NB4 (cell line): ENCODE measurements around the gene PPT2.

Experiments
- DNase-seq: peaks from one replicate; pipeline ENCODE4 v3.0.0; 2010; ENCODE audit warnings: low read depth
- H3K4me3 ChIP-seq: one replicate; pipeline ENCODE4 v1.5.1; 2011; ENCODE audit warnings: mild to moderate bottlenecking, low read depth, low read length, moderate library complexity
- MAX ChIP-seq: IDR thresholded peaks from 2 replicates; pipeline ENCODE4 v1.6.1; 2011; ENCODE audit warnings: low read depth, low read length
- MYC ChIP-seq: IDR thresholded peaks from 2 replicates; pipeline ENCODE4 v1.6.1; 2011; ENCODE audit warnings: low read depth, low read length
- POLR2A ChIP-seq: IDR thresholded peaks from 2 replicates; pipeline ENCODE4 v1.6.1; 2011; ENCODE audit warnings: mild to moderate bottlenecking; ENCODE audit not compliant: insufficient read length; ENCODE audit errors: extremely low read depth
- TF ChIP-seq, protein P1 (sequence below): IDR thresholded peaks from one replicate; pipeline ENCODE4 v1.5.1; 2012; ENCODE audit warnings: low read depth, low read length

Gene PPT2

GRCh38 chr6:32171234-32171633, 17.3 kb downstream of the PPT2 start:
- no peak for DNase-seq
- H3K4me3 ChIP-seq = no peak overlapping the region
- TF ChIP-seq, protein P1, sequence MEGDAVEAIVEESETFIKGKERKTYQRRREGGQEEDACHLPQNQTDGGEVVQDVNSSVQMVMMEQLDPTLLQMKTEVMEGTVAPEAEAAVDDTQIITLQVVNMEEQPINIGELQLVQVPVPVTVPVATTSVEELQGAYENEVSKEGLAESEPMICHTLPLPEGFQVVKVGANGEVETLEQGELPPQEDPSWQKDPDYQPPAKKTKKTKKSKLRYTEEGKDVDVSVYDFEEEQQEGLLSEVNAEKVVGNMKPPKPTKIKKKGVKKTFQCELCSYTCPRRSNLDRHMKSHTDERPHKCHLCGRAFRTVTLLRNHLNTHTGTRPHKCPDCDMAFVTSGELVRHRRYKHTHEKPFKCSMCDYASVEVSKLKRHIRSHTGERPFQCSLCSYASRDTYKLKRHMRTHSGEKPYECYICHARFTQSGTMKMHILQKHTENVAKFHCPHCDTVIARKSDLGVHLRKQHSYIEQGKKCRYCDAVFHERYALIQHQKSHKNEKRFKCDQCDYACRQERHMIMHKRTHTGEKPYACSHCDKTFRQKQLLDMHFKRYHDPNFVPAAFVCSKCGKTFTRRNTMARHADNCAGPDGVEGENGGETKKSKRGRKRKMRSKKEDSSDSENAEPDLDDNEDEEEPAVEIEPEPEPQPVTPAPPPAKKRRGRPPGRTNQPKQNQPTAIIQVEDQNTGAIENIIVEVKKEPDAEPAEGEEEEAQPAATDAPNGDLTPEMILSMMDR = no peak
- no peak for TF ChIP-seq MYC
- no peak for TF ChIP-seq POLR2A
- no peak for TF ChIP-seq MAX

GRCh38 chr6:32173051-32173727, 19.2 kb downstream of the PPT2 start:
- TF ChIP-seq MYC = no peak
- TF ChIP-seq MAX = no peak
- no peak for TF ChIP-seq POLR2A
- TF ChIP-seq, protein P1 = no peak
- DNase-seq = no peak
- H3K4me3 ChIP-seq = no peak overlapping the region

- peak overlapping the region; percentile 96 for H3K4me3 ChIP-seq
These were observed 20.5 kb downstream of the PPT2 start for GRCh38 chr6:32174416-32174815.

DNA sequence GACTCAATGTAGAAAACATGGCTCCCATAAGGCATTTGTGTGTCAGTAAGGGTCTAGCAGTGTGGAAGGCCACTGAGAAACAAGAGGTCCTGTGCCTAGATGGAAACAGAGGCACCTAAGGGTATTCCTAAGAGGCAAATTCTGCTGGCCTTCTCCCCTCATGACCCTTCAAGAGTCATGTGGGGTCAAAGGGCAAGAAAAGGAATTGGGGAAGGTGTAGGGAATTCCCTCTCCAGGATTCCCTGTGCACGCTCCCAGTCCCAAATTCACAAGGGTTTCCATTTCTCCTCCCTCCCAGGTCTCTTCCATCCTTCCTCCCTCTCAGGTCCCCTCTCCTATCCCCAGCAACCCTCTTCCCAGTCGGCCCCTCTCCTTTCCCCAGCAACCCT, 21.4 kb downstream of the PPT2 start:
- H3K4me3 ChIP-seq = peak overlapping the region; percentile 96
- no peak for DNase-seq
- no peak for TF ChIP-seq MYC
- TF ChIP-seq POLR2A = no peak
- no peak for TF ChIP-seq MAX
- TF ChIP-seq, protein P1 = no peak

More at GRCh38 chr6:32174416-32174815, 20.5 kb downstream of the PPT2 start:
- no peak for DNase-seq
- TF ChIP-seq POLR2A (no peak), MAX (no peak), MYC (no peak)
- TF ChIP-seq, protein P1 = no peak

DNA sequence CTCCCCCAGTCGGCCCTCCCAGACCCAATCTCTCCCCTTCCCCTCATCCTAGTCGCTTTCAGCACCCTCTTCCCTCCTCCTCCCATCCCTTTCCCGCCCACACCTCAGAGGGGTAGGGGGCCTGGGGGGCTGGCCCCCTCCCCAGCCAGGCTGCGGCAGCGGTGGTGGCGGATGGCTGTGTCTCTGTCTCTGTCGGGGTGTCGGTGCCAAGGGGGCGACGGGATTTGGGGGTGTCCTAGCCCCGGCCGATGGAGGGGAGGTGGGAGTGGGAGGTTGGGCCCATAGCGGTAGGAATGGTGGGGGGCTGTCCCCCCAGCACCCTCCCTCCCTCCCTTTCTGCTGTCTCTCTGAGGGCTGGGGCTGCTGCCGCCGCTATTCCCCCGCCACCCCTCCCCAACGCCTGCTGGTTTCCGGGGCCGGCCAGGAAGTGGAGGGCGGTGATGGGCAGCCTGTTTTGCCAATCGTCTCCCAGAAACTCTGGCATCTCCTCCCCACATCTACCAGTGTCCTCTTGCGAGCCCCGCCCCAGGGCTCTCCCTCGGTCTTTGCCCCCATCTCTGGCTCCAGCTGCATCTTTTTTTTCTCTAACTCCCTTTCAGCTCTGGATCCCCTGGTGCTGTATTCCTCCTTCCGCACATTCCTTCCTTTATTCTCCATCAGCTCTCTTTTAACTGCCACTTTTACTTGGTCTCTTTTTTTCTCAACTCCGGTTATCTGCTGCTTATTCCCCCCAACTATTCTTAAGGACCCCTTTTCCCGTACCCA, 22.0 kb downstream of the PPT2 start, which contains the start of gene AGPAT1:
Gene AGPAT1, minus strand, starts transcription at position 374 of the 765 bp plus-strand sequence. CDS start 4,588 bp downstream, outside the sequence.
- DNase-seq = peak; percentile 98
- peak; percentile 43 for TF ChIP-seq POLR2A
- TF ChIP-seq, protein P1 = no peak

More for the DNA sequence above, 22.0 kb downstream of the PPT2 start, which contains the start of gene AGPAT1:
- H3K4me3 ChIP-seq = peak within 1 kb of the TSS; percentile 96
